HG02938 (cell line): ENCODE data around the gene ZNF451.
"Not testable (repeated sequence)": the region's sequence is repeated elsewhere in the genome, so short reads cannot be mapped to it uniquely, and the experiment has no call there.

ENCODE experiments used
- ATAC-seq: cut with Tn5 transposase; IDR thresholded peaks from one replicate; pipeline ENCODE4 v1.9.1; 2021; ENCODE audit warnings: mild to moderate bottlenecking, moderate library complexity; ENCODE audit not compliant: unreplicated experiment

Gene ZNF451, protein sequence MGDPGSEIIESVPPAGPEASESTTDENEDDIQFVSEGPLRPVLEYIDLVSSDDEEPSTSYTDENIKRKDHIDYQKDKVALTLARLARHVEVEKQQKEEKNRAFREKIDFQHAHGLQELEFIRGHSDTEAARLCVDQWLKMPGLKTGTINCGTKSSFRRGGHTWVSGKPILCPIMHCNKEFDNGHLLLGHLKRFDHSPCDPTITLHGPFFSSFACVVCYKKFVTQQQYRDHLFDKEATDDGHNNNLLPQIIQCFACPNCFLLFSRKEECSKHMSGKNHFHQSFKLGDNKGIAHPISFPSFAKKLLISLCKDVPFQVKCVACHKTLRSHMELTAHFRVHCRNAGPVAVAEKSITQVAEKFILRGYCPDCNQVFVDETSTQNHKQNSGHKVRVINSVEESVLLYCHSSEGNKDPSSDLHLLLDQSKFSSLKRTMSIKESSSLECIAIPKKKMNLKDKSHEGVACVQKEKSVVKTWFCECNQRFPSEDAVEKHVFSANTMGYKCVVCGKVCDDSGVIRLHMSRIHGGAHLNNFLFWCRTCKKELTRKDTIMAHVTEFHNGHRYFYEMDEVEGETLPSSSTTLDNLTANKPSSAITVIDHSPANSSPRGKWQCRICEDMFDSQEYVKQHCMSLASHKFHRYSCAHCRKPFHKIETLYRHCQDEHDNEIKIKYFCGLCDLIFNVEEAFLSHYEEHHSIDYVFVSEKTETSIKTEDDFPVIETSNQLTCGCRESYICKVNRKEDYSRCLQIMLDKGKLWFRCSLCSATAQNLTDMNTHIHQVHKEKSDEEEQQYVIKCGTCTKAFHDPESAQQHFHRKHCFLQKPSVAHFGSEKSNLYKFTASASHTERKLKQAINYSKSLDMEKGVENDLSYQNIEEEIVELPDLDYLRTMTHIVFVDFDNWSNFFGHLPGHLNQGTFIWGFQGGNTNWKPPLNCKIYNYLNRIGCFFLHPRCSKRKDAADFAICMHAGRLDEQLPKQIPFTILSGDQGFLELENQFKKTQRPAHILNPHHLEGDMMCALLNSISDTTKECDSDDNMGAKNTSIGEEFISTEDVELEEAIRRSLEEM

DNA sequence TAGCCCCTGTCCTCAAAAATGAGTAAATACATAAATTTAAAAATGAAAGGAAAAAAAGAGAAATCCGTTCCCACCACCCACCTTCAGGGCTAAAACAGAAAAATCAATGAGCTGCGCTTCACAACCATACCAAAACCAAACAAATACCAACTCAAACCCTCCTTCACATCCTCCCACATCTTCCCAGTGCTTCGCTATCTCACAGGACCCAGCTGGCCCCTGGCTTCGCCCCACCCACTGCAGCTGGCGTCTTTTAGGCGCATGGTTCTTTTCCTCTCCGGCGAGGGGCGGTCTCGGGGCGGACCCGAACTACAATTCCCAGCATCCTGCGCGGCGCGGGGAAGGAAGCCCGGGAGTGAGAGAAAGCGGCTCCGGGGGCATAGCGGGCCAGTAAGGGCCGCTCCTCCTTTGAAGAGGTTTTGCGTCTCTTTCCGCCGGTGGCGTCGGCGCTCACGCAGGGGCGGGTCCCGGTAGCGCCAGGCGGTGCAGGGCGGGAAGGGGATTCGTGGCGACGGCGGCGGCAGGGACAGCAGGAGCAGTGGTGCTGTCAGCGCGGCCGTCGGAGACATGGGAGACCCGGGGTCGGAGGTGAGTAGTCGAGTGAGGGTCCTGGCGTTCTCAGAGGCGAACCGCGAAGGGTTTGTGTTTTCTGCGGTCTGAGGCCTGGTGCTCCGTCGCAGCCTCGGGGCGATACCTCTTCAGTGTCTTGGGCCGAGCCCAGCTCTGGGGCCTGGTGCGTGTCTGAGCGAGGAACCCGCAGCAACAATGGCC lies at the start of gene ZNF451:
TSS of gene ZNF451 (plus strand) at position 502 of the 771 bp plus-strand sequence. CDS start at position 568, 66 bp downstream.
- peak; percentile 90 for ATAC-seq

DNA sequence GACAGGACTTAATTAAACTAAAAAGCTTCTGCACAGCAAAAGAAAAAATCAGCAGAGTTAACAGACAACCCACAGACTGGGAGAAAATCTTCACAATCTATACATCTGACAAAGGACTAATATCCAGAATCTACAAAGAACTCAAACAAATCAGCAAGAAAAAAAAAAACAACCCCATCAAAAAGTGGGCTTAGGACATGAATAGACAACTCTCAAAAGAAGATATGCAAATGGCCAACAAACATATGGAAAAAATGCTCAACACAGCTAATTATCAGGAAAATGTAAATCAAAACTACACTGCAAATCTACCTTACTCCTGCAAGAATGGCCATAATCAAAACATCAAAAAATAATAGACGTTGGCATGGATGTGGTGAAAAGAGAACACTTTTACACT lies 45.9 kb upstream of the ZNF451 start:
- not testable (repeated sequence) for ATAC-seq

DNA sequence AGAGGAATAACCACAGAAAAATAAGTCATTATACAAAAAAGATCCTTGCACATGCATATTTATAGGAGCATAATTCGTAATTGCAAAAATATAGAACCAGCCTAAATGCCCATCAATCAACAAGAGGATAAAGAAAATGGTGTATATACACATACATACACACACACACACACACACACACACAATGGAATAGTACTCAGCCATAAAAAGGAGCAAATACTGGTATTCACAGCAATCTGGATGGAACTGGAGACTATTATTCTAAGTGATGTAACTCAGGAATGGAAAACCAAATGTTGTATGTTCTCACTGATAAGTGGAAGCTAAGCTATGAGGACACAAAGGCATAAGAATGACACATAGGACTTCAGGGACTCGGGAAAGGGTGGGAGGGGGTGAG lies 45.4 kb upstream of the ZNF451 start:
- ATAC-seq, result no peak

DNA sequence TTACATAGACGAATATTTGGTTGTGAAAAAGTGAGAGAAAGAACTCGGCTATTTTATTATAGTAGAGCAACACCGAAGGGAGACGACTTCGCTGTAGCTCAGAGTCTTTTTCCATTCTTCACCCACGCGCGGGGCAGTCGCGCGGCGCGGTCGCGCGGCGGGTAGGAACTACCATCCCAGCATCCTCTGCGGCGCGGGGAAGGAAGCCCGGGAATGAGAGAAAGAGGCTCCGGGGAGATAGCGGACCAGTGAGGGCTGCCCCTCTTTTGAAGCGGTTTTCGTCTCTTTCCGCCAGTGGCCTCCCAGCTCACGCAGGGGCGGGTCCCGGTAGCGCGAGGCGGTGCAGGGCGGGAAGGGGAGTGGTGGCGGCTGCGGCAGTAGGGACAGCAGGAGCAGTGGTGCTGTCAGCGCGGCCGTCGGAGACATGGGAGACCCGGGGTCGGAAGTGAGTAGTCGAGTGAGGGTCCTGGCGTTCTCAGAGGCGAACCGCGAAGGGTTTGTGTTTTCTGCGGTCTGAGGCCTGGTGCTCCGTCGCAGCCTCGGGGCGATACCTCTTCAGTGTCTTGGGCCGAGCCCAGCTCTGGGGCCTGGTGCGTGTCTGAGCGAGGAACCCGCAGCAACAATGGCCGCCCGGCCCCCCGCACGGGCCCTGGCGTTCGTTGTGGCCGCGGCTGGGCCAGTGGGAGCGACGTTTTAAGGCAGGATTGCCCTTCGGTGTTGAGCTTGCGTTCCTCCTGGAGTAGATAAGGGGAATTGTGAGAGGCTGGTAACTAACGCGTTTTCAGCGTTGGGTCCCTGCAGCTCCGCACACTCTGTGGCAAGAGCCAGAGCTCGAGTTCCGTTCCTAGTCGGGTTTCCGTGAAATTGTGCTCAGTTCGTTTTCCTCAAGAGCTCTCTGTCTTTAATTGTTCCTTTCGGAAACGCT lies 43.4 kb upstream of the ZNF451 start, which contains the start of gene KIAA1586:
TSS of gene KIAA1586 (plus strand) at position 362 of the 925 bp plus-strand sequence. CDS start at position 425, 63 bp downstream.
- peak; percentile 86 for ATAC-seq

DNA sequence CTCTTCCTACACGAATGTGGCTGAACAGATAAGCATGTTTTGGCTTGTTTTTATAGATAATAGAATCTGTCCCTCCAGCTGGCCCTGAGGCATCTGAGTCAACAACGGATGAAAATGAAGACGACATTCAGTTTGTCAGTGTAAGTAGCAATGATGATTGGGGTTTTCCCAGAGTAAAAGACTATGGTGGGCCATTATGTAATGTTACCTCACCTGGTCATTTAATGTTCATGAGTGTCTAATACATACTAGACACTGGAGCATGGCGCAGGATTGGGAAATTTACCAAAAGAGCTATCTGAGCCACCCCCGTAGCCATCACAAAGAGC lies 42.8 kb upstream of the ZNF451 start:
- peak; percentile 32 for ATAC-seq

DNA sequence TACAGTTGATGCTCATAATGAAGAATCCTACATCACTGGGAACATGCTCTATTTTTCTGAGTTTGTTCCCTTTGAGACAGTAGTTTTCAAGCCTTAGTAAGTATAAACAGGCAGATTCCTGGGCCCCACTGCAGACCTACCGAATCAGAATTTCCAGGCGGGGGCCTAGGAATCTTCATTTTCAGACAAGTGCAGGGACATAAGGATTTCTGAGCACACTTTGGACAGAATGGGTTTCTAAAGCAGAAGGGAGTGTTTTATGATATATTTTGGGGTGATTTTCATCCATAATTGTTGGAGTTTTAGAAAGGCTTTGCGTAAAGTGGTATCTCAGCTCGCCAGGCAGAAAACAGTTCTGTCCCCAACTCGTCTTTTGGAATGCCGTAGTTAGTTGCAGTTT lies 42.1 kb upstream of the ZNF451 start:
- ATAC-seq, result not testable (repeated sequence)

DNA sequence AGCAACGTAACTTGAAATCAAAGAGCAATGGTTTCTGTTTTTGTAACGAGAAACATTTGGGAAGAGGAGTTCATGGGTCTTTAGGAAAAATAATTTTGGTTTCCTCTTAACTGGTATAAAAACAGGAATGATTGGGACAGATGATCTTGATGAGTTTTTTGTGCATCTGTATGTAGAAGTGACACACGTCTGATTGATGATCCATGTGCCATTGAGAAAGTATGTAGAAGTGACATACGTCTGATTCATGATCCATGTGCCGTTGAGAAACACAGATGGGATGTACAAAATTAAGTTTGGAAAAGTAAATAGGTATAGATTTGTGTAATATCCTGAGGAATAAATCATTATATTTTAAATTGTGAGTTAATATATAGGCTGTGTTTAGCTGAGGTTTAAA lies 41.4 kb upstream of the ZNF451 start:
- no peak for ATAC-seq

DNA sequence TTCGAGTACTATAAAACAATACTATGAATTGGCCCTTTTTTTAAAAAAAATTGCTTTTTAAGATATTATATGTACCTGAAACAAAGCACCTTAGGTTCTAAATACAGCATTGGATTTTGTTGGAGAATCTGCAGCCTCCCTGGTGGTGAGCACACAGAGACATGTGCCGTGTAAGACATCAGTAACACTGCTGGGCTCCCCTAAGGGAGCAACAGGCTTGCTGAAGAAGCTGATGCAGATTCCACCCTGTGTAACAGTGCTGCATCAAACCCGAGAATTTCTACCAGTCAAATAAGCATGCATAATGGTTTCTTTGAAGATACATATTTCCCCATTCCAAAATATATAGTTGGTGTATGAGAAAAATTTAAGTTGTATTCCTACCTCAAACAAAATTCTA lies 26.1 kb upstream of the ZNF451 start:
- ATAC-seq, result no peak

DNA sequence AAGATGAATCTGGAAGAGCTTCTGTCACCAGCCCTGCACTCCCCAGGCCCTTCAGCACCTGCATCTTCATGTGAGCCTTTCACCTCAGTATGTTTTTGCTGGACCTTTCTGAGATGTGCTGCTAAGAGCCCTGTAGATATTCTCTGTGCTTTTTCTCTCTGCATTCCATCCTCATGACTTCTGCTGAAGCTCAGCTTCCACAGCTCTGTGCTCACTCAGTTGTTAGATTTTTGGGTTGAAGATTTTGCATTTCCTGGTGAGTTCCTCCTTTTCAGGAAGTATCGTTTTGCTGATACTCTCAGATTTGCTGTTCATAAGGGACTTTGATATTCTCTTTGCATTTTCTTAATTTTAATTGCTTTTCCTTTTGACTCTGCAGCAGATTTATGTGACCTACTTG lies 25.2 kb upstream of the ZNF451 start:
- ATAC-seq, result no peak

DNA sequence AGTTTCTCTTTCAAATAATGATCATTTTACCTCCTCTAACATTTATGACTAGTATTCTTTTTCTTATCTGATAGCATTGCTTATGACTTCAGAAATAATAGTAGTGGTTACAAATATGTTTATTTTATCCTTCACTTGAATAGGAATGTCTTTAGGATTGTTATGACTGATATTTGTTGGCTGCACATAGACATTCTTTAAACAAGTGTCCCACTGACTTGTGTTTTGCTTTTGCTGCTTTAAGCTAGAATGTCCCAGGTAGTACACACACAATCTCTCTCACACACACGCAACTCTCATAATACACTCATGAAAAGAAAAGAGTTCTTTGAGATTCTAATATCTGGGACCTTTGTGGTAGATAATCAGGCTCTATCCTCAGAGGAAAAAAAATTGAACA lies 21.9 kb upstream of the ZNF451 start:
- ATAC-seq, result no peak

DNA sequence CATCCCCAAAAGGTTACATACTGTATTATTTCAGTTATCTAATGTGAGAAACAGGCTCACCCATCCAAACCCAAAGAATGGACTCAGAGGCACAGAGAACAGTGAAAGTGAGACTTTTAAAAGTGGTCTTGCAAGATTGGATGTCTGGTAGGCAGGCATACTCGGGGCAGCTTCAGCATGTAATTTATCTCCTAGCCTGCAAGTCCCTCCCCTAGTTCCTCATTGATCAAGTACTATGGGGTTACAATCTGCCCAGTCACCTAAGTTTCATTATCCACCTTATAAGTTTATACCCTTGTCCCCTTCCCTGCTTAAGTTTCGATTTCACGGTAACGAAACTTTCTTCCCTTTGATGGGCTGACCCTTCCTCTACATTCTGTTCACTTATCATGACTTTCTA lies 20.8 kb upstream of the ZNF451 start:
- no peak for ATAC-seq

DNA sequence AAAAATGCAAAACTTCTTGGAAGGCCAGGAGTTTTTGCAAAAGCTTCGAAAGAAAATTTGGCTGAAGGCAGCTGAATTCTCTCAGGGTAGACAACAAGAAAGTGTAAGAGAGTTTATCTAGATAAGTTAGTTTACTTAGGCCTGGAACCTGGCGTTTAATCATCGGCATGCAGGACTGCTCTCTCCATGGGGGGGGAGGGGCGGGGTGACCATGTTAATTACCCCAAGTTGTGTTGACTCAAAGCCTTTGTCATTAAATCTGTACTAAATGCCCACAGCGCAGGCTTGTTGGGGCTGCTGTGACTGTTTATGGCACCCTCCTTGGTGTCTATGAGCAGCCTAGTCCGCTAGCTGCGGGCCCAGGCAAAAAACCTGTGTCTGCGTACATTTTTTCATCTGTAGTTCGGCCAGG lies 20.1 kb upstream of the ZNF451 start:
- ATAC-seq, result no peak

DNA sequence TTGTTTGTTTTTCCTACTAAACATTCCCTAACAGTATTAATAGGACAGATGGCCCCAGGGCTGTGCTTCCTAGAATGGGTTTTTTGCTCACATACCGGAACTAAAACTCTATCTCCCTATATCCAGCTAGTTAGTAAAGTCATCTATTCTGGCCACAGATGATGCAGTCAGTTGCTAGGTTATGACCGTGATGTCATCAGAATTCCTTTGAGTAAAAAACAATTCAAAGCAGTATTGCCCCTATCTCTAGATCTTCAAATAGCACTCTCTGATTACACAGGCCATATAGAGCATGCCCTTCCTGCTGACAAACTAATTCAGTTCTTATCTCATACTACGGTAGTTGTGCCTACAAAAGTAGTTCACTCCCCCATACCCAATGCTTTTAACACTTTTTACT lies 17.9 kb upstream of the ZNF451 start:
- no peak for ATAC-seq

DNA sequence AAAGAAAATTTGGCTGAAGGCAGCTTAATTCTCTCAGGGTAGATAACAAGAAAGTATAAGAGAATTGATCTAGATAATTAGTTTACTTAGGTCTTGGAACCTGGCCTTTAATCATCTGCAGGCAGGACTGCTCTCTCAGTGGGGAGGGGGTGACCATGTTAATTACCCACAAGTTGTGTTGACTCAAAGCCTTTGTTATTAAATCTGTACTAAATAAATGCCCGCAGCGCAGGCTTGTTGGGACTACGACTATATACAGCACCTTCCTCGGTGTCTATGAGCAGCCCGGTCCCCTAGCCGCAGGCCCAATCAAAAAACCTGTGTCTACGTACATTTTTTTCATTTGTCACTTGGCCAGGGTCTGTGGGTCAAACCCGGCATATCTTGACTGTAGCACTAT lies 15.6 kb upstream of the ZNF451 start:
- ATAC-seq, result no peak

DNA sequence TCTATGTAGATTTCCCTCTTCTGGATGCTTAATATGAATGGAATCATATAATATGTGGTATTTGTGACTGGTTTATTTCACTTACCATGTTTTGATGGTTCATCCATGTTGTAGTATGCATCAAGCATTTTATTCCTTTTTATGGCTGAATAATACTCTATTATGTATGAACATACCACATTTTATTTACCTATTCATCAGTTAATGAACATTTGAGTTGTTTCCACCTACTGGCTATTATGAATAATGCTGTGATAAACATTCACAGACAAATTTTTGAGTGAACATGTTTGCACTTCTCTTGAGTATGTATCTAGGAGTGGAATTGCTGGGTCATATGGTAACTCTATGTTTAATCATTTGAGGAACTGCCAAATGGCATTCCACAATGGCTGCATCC lies 14.9 kb upstream of the ZNF451 start:
- ATAC-seq, result no peak

DNA sequence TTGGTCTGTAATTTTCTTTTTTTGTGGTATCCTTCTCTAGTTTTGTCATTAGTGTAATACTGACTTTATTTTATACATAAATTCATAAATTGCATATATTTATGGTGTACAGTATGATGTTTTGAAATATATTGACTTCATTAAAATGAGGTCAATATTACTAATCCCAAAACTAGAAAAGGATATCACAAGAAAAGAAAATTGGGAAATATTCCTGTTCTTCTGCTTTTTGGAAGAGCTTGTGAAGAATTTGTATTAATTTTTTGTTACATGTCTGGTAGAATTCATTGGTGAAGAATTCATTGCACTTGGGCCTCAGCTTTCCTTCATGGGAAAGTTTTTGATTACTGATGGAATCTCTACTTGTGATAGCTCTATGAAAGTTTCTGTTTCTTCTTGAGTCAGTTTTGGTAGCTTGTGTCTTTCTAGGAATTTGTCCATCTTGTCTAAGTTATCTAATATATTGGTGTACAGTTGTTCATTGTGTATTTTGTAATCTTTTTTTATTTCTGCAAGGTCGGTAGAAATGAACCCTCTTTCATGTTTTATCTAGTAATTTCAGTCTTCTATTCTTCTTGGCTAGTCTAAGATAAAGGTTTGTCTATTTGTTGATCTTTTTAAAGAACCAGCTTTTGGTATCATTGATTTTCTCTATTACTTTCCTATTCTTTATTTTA lies 11.3 kb upstream of the ZNF451 start:
- ATAC-seq, result no peak

DNA sequence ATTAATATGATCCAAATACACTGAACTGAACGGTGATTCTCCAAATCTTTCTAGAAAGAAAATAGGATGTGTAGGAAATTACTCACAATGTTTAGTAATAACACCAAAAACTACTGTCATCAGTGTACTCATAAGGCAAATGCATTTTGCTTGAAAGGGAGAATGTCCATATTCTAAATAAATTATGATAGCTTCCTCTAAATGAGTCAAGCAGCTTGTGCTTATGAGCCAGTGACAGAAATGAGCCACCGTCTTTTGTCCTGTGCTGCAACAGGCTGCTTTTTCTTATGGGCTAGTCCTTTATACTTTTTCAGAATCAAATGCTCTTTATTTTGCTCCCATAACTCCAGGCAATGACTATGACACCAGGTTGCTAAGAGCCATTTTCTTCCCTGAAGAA lies 4.5 kb upstream of the ZNF451 start:
- no peak for ATAC-seq

DNA sequence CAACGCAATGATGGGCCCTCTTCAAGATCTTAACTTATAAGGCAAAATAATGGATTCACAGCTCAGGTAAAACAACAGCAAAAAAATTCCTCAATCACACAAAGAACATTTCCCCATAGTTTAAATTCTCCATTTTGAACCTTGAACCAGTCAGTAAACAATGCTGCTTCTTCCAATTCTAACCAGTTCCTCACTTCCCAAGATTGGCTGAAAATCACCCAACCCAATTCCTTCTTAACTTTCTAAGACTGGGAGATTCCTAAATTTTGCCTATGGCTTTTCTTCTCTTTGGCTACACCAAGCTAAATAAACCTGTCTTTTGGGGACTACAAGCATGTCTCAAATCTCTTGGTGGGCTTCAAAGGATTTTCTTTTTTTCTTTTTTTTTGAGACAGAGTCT lies 3.1 kb upstream of the ZNF451 start:
- ATAC-seq, result no peak

DNA sequence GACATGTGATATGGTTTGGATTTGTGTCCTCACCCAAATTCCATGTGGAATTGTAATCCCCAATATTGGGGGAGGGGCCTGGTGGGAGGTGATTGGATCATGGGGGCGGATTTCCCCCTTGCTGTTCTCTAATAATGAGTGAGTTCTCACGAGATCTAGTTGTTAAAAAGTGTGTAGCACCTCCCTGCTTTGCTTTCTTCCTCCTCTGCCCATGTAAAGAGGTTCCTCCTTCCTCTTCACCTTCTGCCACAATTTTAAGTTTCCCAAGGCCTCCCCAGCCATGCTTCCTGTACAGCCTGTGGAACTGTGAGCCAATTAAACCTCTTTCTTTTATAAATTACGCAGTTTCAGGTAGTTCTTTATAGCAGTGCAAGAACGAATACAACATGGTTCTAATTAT lies 2.1 kb upstream of the ZNF451 start:
- ATAC-seq, result no peak
